ENCODE results near the gene NRG2.

Gene NRG2

GRCh38 chr5:139854953-139855352 lies 188.1 kb downstream of the NRG2 start:
- no peak for DNase-seq (ENCODE audit: low spot score)

GRCh38 chr5:139854029-139854605 lies 189.0 kb downstream of the NRG2 start:
- DNase-seq (ENCODE audit: low spot score), result no peak

GRCh38 chr5:139852696-139853095 lies 190.4 kb downstream of the NRG2 start:
- DNase-seq (ENCODE audit: low spot score), result no peak

- DNase-seq (ENCODE audit: low spot score), result no peak
Observed at GRCh38 chr5:139851558-139851957, 191.5 kb downstream of the NRG2 start.

- no peak for DNase-seq (ENCODE audit: low spot score)
Observed at GRCh38 chr5:139850423-139851016, 192.6 kb downstream of the NRG2 start.

GRCh38 chr5:139849942-139850341 lies 193.2 kb downstream of the NRG2 start:
- no peak for DNase-seq (ENCODE audit: low spot score)

- DNase-seq (ENCODE audit: low spot score), result no peak
Observed at GRCh38 chr5:139849501-139849900, 193.6 kb downstream of the NRG2 start.

- no peak for DNase-seq (ENCODE audit: low spot score)
Observed at GRCh38 chr5:139848508-139849100, 194.5 kb downstream of the NRG2 start.

- peak; percentile 48 for DNase-seq (ENCODE audit: low spot score)
Observed at GRCh38 chr5:139847790-139848507, 195.2 kb downstream of the NRG2 start.

GRCh38 chr5:139847091-139847490 lies 196.0 kb downstream of the NRG2 start:
- no peak for DNase-seq (ENCODE audit: low spot score)

- no peak for DNase-seq (ENCODE audit: low spot score)
Observed at GRCh38 chr5:139845846-139846681, 197.0 kb downstream of the NRG2 start.

- peak; percentile 85 for DNase-seq (ENCODE audit: low spot score)
Observed at GRCh38 chr5:139844472-139845145, 198.5 kb downstream of the NRG2 start.

GRCh38 chr5:139843991-139844390 lies 199.1 kb downstream of the NRG2 start:
- no peak for DNase-seq (ENCODE audit: low spot score)

GRCh38 chr5:139842321-139842720 lies 200.8 kb downstream of the NRG2 start:
- no peak for DNase-seq (ENCODE audit: low spot score)

GRCh38 chr5:139841549-139841948 lies 201.6 kb downstream of the NRG2 start:
- DNase-seq (ENCODE audit: low spot score), result no peak

GRCh38 chr5:139839918-139840317 lies 203.2 kb downstream of the NRG2 start:
- no peak for DNase-seq (ENCODE audit: low spot score)

- no peak for DNase-seq (ENCODE audit: low spot score)
Observed at GRCh38 chr5:139839232-139839815, 203.8 kb downstream of the NRG2 start.

GRCh38 chr5:139838381-139839197 lies 204.5 kb downstream of the NRG2 start:
- DNase-seq (ENCODE audit: low spot score), result no peak

GRCh38 chr5:139837711-139838380 lies 205.3 kb downstream of the NRG2 start:
- DNase-seq (ENCODE audit: low spot score), result no peak

All from AG08396 (cell line).